K562 (cell line): ENCODE results near the gene CENPU. TPM values are rescaled to one million over a fixed set of nuclear protein-coding genes. Genes with fewer than 3 reads are reported as not detected.

Source experiments
- ARNT ChIP-seq, 2 experiments: fragments of 450-650 bp; IDR thresholded peaks; 2 replicates each; pipeline ENCODE4 v1.6.1; 2016; ENCODE audit warnings: mild to moderate bottlenecking in 1 of 2
- MEF2D ChIP-seq: conservative IDR thresholded peaks from 2 replicates; pipeline ENCODE4 v1.6.1; 2016; ENCODE audit warnings: low read depth, missing genetic modification characterization, missing compliant biosample characterization
- NFE2L1 ChIP-seq: fragments of 450-650 bp; IDR thresholded peaks from 2 replicates; pipeline ENCODE4 v1.6.1; 2016; ENCODE audit warnings: missing genetic modification characterization, low read depth, mild to moderate bottlenecking, missing compliant biosample characterization, moderate library complexity, borderline replicate concordance
- PHB ChIP-seq: fragments of 250-450 bp; sonication (Bioruptor Pico); IDR thresholded peaks from 2 replicates; pipeline ENCODE4 v1.5.0; 2021
- POLR2AphosphoS5 ChIP-seq: IDR thresholded peaks from 2 replicates; pipeline ENCODE4 v1.6.1; 2011; ENCODE audit warnings: mild to moderate bottlenecking, low read depth, low read length, moderate library complexity; ENCODE audit not compliant: control insufficient read depth, insufficient read depth
- SMARCA4 ChIP-seq: fragments of 450-650 bp; IDR thresholded peaks from 2 replicates; pipeline ENCODE4 v1.6.1; 2016
- ZBTB1 ChIP-seq: sonication (generic); formaldehyde crosslinking; IDR thresholded peaks from 2 replicates; pipeline ENCODE4 v1.8.1; 2023; ENCODE audit warnings: missing genetic modification reagents, low read depth, mild to moderate bottlenecking, borderline replicate concordance
- ZEB2 ChIP-seq: fragments of 450-650 bp; IDR thresholded peaks from 2 replicates; pipeline ENCODE4 v1.6.1; 2016
- ZNF717 ChIP-seq: fragments of 250-450 bp; sonication (Bioruptor Pico); IDR thresholded peaks from 2 replicates; pipeline ENCODE4 v1.5.0; 2021
- polyA plus RNA-seq, 8 experiments: library from polyadenylated mRNA; depleted of rRNA in 4 of 8; stranded (reverse) in 5 of 8; unstranded in 3 of 8; fragments of >200 nt; fragmentation: Nextera tagmentation in 2 of 8; fragmentation: Illumina TruSeq in 1 of 8; extraction: Ambion mirVana in 2 of 8; extraction: Trizol in 1 of 8; gene quantifications; 2 replicates each; pipeline versions ENCODE4 v1.2.1 to v1.2.3, GENCODE V29; 2011 to 2014; ENCODE audit warnings: inconsistent platforms in 1 of 8, missing spikeins in 1 of 8
- total RNA-seq, 7 experiments: library from RNA; depleted of rRNA in 6 of 7; stranded (reverse); fragments of >200 nt in 6 of 7; fragmentation: Illumina TruSeq in 2 of 7; extraction: Trizol in 2 of 7; gene quantifications; 2 replicates each; pipeline versions ENCODE4 v1.2.1 to v1.2.3, GENCODE V29; 2011 to 2021; ENCODE audit warnings: low replicate concordance in 1 of 7
- TF ChIP-seq, protein P1 (sequence below): fragments of 450-650 bp; IDR thresholded peaks from 2 replicates; pipeline ENCODE4 v1.6.1; 2018; ENCODE audit not compliant: partially characterized antibody
- TF ChIP-seq, protein P2 (sequence below): fragments of 450-650 bp; conservative IDR thresholded peaks from 2 replicates; pipeline ENCODE4 v1.6.1; 2016; ENCODE audit warnings: missing genetic modification characterization, low read depth, mild to moderate bottlenecking, missing compliant biosample characterization, moderate library complexity
- TF ChIP-seq, protein P3 (sequence below): fragments of 450-650 bp; formaldehyde crosslinking; IDR thresholded peaks from 2 replicates; pipeline ENCODE4 v1.4.0; 2020; ENCODE audit warnings: mild to moderate bottlenecking, mixed read lengths
- TF ChIP-seq, protein P4 (sequence below): sonication (generic); formaldehyde crosslinking; IDR thresholded peaks from 2 replicates; pipeline ENCODE4 v1.8.0; 2023; ENCODE audit warnings: mild to moderate bottlenecking, missing genetic modification reagents
- TF ChIP-seq, protein P5 (sequence below): fragments of 250-450 bp; sonication (Bioruptor Pico); IDR thresholded peaks from 2 replicates; pipeline ENCODE4 v1.4.0; 2020; ENCODE audit warnings: mild to moderate bottlenecking, moderate library complexity, borderline replicate concordance

Gene CENPU
- total and polyA plus RNA-seq, 9 of the 15 experiments (the other 6 are each of a cell fraction or from before 2014, with no cell fraction given), result 39.4 to 98.7 (median 84.3) TPM

DNA sequence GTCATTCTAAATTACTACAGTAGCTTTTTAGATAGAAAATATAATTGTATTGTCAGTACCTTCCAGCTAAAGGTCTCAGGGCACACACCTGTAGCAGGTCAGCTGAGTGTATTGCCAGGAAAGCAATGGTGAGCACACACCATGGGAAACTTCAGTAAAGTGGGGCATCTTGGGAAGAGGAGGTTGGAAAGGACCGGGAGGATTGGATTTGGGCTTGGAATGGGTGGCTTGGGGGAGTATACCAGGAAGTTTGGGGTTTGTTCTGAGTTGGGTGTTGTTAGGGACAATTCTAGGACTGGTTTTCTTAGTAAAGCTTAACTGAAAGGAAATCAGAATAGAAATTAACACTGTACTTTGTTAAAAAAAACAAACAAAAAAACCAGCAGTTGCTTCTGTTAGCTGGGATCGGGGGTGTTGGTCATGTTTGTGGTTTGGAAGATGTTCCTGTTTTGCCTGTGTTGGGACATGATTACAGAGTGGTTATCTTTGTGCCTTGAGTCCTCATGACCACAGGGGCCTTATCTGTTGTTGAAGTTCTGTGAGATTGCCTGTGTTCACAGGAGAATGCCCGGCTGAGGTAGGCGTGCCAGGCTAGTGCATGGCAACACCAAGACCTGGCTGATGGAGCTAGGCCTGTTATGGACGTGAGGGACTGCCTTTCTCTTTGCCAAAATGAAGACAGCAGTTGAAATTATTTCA, 49.3 kb downstream of the CENPU start (continued):
- TF ChIP-seq, protein P1, sequence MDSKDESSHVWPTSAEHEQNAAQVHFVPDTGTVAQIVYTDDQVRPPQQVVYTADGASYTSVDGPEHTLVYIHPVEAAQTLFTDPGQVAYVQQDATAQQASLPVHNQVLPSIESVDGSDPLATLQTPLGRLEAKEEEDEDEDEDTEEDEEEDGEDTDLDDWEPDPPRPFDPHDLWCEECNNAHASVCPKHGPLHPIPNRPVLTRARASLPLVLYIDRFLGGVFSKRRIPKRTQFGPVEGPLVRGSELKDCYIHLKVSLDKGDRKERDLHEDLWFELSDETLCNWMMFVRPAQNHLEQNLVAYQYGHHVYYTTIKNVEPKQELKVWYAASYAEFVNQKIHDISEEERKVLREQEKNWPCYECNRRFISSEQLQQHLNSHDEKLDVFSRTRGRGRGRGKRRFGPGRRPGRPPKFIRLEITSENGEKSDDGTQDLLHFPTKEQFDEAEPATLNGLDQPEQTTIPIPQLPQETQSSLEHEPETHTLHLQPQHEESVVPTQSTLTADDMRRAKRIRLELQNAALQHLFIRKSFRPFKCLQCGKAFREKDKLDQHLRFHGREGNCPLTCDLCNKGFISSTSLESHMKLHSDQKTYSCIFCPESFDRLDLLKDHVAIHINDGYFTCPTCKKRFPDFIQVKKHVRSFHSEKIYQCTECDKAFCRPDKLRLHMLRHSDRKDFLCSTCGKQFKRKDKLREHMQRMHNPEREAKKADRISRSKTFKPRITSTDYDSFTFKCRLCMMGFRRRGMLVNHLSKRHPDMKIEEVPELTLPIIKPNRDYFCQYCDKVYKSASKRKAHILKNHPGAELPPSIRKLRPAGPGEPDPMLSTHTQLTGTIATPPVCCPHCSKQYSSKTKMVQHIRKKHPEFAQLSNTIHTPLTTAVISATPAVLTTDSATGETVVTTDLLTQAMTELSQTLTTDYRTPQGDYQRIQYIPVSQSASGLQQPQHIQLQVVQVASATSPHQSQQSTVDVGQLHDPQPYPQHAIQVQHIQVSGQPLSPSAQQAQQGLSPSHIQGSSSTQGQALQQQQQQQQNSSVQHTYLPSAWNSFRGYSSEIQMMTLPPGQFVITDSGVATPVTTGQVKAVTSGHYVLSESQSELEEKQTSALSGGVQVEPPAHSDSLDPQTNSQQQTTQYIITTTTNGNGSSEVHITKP, result no peak
- TF ChIP-seq, protein P2, sequence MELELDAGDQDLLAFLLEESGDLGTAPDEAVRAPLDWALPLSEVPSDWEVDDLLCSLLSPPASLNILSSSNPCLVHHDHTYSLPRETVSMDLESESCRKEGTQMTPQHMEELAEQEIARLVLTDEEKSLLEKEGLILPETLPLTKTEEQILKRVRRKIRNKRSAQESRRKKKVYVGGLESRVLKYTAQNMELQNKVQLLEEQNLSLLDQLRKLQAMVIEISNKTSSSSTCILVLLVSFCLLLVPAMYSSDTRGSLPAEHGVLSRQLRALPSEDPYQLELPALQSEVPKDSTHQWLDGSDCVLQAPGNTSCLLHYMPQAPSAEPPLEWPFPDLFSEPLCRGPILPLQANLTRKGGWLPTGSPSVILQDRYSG (tag), result no peak; the same call in 1 of the 2 replicates
- TF ChIP-seq ZEB2 (peak; percentile 89), ZBTB1 (peak; percentile 93), PHB (CRISPR knock-in tag) (no peak), SMARCA4 (peak; percentile 100), MEF2D (tag) (peak; percentile 77), ARNT (IDR thresholded peaks at IDR 0.05) (peak; percentile 88 to 93; a peak in 3 of 4 replicates), ZNF717 (CRISPR knock-in tag) (no peak), NFE2L1 (tag) (no peak), POLR2AphosphoS5 (peak; percentile 98)
- TF ChIP-seq, protein P3, sequence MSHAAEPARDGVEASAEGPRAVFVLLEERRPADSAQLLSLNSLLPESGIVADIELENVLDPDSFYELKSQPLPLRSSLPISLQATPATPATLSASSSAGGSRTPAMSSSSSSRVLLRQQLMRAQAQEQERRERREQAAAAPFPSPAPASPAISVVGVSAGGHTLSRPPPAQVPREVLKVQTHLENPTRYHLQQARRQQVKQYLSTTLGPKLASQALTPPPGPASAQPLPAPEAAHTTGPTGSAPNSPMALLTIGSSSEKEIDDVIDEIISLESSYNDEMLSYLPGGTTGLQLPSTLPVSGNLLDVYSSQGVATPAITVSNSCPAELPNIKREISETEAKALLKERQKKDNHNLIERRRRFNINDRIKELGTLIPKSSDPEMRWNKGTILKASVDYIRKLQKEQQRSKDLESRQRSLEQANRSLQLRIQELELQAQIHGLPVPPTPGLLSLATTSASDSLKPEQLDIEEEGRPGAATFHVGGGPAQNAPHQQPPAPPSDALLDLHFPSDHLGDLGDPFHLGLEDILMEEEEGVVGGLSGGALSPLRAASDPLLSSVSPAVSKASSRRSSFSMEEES (CRISPR knock-in tag), result no peak
- TF ChIP-seq, protein P4, sequence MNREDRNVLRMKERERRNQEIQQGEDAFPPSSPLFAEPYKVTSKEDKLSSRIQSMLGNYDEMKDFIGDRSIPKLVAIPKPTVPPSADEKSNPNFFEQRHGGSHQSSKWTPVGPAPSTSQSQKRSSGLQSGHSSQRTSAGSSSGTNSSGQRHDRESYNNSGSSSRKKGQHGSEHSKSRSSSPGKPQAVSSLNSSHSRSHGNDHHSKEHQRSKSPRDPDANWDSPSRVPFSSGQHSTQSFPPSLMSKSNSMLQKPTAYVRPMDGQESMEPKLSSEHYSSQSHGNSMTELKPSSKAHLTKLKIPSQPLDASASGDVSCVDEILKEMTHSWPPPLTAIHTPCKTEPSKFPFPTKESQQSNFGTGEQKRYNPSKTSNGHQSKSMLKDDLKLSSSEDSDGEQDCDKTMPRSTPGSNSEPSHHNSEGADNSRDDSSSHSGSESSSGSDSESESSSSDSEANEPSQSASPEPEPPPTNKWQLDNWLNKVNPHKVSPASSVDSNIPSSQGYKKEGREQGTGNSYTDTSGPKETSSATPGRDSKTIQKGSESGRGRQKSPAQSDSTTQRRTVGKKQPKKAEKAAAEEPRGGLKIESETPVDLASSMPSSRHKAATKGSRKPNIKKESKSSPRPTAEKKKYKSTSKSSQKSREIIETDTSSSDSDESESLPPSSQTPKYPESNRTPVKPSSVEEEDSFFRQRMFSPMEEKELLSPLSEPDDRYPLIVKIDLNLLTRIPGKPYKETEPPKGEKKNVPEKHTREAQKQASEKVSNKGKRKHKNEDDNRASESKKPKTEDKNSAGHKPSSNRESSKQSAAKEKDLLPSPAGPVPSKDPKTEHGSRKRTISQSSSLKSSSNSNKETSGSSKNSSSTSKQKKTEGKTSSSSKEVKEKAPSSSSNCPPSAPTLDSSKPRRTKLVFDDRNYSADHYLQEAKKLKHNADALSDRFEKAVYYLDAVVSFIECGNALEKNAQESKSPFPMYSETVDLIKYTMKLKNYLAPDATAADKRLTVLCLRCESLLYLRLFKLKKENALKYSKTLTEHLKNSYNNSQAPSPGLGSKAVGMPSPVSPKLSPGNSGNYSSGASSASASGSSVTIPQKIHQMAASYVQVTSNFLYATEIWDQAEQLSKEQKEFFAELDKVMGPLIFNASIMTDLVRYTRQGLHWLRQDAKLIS (CRISPR knock-in tag), result no peak
- TF ChIP-seq, protein P5, sequence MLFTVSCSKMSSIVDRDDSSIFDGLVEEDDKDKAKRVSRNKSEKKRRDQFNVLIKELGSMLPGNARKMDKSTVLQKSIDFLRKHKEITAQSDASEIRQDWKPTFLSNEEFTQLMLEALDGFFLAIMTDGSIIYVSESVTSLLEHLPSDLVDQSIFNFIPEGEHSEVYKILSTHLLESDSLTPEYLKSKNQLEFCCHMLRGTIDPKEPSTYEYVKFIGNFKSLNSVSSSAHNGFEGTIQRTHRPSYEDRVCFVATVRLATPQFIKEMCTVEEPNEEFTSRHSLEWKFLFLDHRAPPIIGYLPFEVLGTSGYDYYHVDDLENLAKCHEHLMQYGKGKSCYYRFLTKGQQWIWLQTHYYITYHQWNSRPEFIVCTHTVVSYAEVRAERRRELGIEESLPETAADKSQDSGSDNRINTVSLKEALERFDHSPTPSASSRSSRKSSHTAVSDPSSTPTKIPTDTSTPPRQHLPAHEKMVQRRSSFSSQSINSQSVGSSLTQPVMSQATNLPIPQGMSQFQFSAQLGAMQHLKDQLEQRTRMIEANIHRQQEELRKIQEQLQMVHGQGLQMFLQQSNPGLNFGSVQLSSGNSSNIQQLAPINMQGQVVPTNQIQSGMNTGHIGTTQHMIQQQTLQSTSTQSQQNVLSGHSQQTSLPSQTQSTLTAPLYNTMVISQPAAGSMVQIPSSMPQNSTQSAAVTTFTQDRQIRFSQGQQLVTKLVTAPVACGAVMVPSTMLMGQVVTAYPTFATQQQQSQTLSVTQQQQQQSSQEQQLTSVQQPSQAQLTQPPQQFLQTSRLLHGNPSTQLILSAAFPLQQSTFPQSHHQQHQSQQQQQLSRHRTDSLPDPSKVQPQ (CRISPR knock-in tag), result no peak
